Kidney epithelial cell (primary cell): Measurements from ENCODE around the gene RHBDD2. TPM values are rescaled to one million over a fixed set of nuclear protein-coding genes. Genes with fewer than 3 reads are reported as not detected.

Experiments used
- DNase-seq: peaks from one replicate; pipeline ENCODE4 v3.0.0-alpha.2; 2010; ENCODE audit warnings: low read depth
- H3K27me3 ChIP-seq: 2 replicates; pipeline ENCODE4 v1.6.0; 2011; ENCODE audit warnings: low read length; ENCODE audit not compliant: control insufficient read depth, insufficient read depth
- H3K36me3 ChIP-seq: 2 replicates; pipeline ENCODE4 v1.5.1; 2011; ENCODE audit warnings: low read length; ENCODE audit not compliant: control insufficient read depth, insufficient read depth
- H3K4me3 ChIP-seq: 2 replicates; pipeline ENCODE4 v1.5.1; 2011; ENCODE audit warnings: low read depth, mild to moderate bottlenecking, control low read depth, low read length
- total RNA-seq: library from RNA; depleted of rRNA; stranded (reverse); fragments of >200 nt; gene quantifications from 2 replicates; pipeline ENCODE4 v1.2.3, GENCODE V29; 2015
- TF ChIP-seq, protein P1 (sequence below): IDR thresholded peaks from 2 replicates; pipeline ENCODE4 v1.5.1; 2011; ENCODE audit warnings: mild to moderate bottlenecking, moderate library complexity, low read length, control low read depth, inconsistent platforms; ENCODE audit not compliant: insufficient read depth, poor library complexity, severe bottlenecking

Gene RHBDD2
- total RNA-seq, 1 donor from 2014 or later = 60.0 TPM

GRCh38 chr7:75891815-75892411 is 13.1 kb downstream of the RHBDD2 start:
- TF ChIP-seq, protein P1, sequence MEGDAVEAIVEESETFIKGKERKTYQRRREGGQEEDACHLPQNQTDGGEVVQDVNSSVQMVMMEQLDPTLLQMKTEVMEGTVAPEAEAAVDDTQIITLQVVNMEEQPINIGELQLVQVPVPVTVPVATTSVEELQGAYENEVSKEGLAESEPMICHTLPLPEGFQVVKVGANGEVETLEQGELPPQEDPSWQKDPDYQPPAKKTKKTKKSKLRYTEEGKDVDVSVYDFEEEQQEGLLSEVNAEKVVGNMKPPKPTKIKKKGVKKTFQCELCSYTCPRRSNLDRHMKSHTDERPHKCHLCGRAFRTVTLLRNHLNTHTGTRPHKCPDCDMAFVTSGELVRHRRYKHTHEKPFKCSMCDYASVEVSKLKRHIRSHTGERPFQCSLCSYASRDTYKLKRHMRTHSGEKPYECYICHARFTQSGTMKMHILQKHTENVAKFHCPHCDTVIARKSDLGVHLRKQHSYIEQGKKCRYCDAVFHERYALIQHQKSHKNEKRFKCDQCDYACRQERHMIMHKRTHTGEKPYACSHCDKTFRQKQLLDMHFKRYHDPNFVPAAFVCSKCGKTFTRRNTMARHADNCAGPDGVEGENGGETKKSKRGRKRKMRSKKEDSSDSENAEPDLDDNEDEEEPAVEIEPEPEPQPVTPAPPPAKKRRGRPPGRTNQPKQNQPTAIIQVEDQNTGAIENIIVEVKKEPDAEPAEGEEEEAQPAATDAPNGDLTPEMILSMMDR = no peak
- H3K4me3 ChIP-seq = no peak overlapping the region
- no peak for DNase-seq
- H3K36me3 ChIP-seq = no peaks in the 10 kb centered on the region
- no peaks in the 10 kb centered on the region for H3K27me3 ChIP-seq

GRCh38 chr7:75892634-75893272 is 13.9 kb downstream of the RHBDD2 start:
- Histone ChIP-seq H3K27me3 (no peaks in the 10 kb centered on the region), H3K4me3 (no peak overlapping the region), H3K36me3 (no peaks in the 10 kb centered on the region)
- TF ChIP-seq, protein P1 = no peak
- DNase-seq = no peak

GRCh38 chr7:75896803-75897327 is 18.0 kb downstream of the RHBDD2 start:
- TF ChIP-seq, protein P1 = no peak
- H3K36me3 ChIP-seq = no peaks in the 10 kb centered on the region
- H3K4me3 ChIP-seq = no peak overlapping the region
- no peaks in the 10 kb centered on the region for H3K27me3 ChIP-seq
- no peak for DNase-seq

DNA sequence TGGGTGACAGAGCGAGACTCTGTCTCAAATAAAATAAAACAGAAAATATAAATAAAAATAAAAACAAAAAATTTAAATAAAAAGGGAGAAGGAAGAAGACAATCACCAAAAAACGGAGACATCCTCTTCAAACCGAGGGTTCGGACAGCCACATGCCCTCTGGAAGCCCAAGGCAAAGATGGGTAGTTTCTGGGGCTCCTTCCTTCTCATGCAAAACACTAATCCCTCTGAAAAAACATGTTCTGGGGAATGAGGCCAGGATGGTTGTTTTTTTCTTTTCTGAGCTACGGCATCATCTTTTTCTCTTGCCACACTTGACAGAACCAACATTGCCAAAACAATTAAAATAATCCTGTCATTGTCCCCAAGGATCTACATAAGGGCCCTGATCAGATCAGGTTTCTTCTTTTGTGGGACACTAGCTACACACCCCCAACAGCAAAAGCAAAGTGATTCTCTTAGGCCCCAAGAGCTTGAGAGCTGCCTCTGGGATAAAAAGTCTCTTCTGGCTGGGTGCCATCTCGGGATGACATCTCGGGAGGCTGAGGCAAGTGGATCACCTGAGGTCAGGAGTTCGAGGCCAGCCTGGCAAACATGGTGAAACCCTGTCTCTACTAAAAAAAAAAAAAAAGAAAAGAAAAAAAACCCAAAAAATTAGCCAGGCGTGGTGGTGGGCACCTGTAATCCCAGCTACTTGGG is 21.9 kb downstream of the RHBDD2 start:
- DNase-seq = no peak
- TF ChIP-seq, protein P1 = no peak
- no peak overlapping the region for H3K4me3 ChIP-seq
- no peaks in the 10 kb centered on the region for H3K36me3 ChIP-seq
- no peaks in the 10 kb centered on the region for H3K27me3 ChIP-seq

- Histone ChIP-seq H3K4me3 (no peak overlapping the region), H3K27me3 (no peaks in the 10 kb centered on the region), H3K36me3 (no peaks in the 10 kb centered on the region)
- TF ChIP-seq, protein P1 = no peak
- DNase-seq = peak; percentile 67
These were observed 27.2 kb downstream of the RHBDD2 start for GRCh38 chr7:75905785-75906604.
